ENCODE results near the gene SSUH2.
"Not testable (repeated sequence)": the region's sequence is repeated elsewhere in the genome, so short reads cannot be mapped to it uniquely, and the experiment has no call there.

SSUH2 gene, protein sequence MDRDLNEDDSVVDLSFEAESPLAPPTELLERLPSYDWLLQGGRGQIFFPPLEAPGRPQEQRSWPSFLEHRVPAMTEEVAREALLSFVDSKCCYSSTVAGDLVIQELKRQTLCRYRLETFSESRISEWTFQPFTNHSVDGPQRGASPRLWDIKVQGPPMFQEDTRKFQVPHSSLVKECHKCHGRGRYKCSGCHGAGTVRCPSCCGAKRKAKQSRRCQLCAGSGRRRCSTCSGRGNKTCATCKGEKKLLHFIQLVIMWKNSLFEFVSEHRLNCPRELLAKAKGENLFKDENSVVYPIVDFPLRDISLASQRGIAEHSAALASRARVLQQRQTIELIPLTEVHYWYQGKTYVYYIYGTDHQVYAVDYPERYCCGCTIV

DNA sequence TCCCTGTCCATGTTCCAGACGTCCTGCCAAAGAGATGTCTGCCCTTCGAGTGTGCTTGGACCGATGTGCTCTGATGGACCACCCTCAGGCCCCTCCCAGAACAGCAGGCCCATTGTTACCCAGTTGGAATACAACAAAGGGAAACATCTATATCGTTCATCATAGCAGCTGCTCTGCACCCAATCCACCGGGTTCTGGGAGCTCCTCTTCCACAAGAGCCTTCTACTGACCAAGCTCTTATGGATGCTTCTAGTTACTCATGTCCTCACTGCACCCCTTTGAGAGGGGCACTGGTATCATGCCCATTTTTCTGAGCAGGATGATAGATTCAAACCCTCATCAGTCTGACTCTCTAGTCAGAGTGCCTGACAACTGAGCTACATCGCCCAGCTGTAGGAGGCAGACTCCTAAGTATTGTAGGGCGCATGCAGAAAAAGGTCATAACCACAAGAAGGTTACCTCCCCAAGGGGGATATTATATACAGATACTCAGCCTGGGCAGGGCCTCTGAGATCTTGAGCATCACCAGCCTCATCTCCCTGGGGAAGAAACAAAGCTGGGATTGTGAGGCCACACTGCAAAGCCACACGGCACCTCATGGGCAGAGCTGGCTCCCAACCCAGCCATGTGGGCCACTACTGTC is at the start of gene SSUH2:
Gene SSUH2, minus strand, starts transcription at position 51 of the 643 bp plus-strand sequence. Its CDS starts 40 bp downstream, at position 11.
- no peak for DNase-seq

DNA sequence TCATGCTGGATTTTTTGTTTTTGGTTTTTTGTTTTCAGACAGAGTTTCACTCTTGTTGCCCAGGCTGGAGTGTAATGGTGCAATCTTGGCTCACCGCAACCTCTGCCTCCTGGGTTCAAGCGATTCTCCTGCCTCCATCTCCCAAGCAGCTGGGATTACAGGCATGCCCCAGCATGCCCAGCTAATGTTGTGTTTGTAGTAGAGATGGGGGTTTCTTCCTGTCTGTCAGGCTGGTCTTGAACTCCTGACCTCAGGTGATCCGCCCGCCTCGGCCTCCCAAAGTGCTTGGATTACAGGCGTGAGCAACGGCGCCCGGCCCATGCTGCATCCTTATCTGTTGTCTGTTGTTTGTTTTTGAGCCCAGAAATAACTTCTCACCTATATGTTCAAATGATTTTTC is 46.7 kb upstream of the SSUH2 start:
- not testable (repeated sequence) for DNase-seq

DNA sequence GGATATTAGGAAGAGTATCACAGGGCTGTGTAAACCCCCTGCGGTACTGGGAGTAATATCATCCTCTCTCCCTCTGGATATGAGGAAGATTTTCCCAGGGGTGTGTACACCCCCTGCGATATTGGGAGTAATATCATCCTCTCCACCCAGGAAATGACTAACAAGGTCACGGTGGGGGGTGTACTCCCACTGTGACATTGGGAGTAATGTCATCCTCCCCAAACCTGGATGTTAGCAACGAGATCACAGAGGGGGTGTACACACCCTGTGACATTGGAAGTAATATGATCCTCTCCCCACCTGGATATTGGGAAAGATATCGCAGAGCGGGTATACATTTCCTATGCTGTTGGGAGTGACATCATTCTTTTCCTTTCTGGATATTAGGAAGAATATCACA is 40.4 kb upstream of the SSUH2 start:
- DNase-seq = not testable (repeated sequence)

DNA sequence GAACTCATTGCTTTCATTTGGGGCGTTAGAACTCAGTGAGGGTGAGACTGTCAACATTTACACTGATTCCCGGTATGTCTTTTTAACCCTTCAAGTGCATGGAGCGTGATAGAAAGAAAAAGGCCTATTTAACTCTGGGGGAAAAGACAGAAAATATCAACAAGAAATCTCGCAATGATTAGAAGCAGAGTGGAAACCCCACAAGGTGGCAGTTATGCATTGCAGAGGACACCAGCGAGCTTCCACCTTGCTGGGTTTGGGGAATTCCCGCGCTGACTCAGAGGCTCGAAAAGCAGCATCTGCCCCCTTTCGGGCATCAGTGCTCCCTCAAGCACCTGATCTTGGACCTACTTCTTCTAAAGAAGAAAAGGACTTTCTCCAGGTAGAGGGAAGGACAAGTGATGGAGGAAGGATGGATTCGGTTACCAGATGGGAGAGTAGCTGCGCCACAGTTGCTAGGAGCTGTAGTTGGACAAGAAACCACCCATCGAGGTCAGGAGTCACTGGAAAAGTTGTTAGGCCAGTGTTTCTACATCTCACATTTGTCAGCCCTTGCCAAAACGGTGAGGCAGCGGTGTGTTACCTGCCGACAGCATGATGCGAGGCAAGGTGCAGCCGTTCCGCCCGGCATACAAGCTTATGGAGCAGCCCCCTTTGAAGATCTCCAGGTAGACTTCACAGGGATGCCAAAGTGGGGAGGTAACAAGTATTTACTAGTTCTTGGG is 38.4 kb upstream of the SSUH2 start:
- DNase-seq = not testable (repeated sequence)

DNA sequence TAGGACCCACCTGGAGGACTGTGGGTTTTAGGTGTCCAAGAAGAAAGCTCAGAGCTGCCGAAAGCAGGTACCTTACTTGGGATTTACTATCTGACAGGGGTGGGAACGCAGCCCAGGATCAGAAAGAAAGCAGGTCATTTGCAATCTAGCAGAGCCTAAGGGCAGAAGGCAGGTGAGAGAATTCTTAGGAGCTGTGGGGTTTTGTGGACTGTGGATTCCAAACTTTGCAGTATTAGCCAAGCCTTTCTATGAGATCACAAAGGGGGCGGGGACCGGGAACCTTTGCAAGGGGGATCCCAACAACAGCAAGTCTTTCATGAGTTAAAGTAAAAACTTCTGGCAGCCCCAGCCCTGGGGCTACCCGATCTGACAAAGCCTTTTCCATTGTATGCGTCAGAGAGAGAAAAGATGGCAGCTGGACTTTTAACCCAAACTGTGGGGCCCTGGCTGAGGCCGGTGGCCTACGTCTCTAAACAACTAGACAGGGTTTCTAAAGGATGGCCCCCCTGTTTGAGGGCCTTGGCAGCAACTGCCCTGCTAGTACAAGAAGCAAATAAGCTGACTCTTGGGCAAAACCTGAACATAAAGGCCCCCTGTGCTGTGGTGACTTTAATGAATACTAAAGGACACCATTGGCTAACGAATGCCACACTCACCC is 37.4 kb upstream of the SSUH2 start:
- not testable (repeated sequence) for DNase-seq

DNA sequence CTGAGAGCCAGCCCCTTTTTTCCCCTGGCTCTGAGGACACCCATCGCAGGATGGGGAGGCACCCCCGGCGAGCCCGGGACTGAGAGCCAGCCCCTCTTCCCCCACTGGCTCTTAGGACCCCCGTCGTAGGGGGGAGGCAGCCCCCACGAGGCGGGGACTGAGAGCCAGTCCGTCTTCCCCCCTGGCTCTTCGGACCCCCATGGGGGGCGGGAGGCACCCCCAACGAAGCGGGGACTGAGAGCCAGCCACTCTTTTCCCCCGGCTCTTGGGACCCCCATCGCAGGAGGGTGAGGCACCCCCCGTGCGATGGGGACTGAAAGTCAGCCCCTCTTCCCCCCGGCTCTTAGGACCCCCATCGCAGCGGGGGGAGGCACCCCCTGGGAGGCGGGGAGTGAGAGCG is 36.8 kb upstream of the SSUH2 start:
- no peak for DNase-seq

DNA sequence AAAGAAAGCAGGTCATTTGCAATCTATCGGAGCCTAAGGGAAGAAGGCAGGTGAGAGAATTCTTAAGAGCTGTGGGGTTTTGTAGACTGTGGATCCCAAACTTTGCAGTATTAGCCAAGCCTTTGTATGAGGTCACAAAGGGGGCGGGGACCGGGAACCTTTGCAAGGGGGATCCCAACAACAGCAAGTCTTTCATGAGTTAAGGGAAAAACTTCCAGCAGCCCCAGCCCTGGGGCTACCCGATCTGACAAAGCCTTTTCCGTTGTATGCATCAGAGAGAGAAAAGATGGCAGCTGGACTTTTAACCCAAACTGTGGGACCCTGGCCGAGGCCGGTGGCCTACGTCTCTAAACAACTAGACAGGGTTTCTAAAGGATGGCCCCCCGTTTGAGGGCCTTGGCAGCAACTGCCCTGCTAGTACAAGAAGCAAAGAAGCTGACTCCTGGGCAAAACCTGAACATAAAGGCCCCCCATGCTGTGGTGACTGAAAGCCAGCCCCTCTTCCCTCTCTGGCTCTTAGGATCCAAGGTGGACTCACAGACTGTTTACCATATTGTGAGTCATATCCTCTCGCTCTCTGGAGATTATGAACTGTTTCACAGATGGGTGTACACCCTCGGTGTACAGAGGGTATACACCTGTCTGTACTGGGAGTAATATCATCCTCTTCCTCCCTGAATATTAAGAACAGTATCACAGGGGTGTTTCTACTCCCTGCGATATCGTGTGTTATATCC is 35.4 kb upstream of the SSUH2 start:
- DNase-seq = not testable (repeated sequence)

DNA sequence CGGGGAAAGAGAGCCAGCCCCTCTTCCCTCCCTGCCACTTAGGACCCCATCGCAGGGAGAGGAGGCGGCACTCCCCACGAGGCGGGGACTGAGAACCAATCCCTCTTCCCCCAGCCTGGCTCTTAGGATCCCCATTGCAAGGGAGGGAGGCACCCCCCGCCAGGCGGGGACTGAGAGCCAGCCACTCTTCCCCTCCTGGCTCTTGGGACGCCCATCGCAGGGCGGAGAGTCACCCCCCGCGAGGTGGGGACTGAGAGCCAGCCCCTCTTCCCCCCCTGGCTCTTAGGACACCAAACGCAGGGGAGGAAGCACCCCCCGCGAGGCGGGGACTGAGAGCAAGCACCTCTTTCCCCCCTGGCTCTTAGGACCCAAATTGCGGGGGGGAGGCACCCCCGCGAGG is 34.2 kb upstream of the SSUH2 start:
- DNase-seq = no peak

DNA sequence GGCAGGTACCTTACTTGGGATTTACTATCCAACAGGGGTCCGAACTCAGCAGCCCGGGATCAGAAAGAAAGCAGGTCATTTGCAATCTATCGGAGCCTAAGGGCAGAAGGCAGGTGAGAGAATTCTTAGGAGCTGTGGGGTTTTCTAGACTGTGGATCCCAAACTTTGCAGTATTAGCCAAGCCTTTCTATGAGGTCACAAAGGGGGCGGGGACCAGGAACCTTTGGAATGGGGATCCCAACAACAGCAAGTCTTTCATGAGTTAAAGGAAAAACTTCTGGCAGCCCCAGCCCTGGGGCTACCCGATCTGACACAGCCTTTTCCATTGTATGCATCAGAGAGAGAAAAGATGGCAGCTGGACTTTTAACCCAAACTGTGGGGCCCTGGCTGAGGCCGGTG is 32.7 kb upstream of the SSUH2 start:
- DNase-seq = not testable (repeated sequence)

DNA sequence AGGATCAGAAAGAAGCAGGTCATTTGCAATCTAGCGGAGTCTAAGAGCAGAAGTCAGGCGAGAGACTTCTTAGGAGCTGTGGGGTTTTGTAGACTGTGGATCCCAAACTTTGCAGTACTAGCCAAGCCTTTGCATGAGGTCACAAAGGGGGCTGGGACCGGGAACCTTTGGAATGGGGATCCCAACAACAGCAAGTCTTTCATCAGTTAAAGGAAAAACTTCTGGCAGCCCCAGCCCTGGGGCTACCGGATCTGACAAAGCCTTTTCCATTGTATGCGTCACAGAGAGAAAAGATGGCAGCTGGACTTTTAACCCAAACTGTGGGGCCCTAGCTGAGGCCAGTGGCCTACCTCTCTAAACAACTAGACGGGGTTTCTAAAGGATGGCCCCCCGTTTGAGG is 31.0 kb upstream of the SSUH2 start:
- DNase-seq = not testable (repeated sequence)

DNA sequence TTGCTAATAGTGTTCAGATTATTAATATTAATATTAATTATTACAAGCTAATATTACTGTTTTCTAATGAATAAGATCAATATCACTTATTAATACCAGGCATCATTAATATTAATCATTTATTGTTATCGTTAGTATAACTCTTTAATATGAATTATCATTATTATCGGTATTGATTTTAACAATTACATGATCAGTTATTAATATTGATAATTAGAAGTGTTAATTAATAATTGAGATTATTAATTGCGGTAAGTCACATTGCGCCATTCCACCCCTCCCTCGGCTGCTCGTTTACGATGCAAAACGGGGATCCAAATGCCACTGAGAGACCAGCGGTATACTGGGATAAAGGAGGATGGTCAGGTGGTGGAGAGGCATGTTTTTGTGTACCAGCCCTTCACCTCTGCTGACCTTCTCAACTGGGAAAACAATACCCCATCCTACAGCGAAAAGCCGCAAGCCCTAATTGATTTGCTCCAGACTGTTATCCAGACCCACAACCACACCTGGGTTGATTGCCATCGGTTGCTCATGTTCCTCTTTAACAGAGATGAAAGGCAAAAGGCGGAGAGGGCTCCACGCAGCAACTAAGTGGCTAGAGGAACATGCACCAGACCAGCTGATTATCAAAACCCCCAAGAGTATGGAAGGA is 28.6 kb upstream of the SSUH2 start:
- DNase-seq = no peak

DNA sequence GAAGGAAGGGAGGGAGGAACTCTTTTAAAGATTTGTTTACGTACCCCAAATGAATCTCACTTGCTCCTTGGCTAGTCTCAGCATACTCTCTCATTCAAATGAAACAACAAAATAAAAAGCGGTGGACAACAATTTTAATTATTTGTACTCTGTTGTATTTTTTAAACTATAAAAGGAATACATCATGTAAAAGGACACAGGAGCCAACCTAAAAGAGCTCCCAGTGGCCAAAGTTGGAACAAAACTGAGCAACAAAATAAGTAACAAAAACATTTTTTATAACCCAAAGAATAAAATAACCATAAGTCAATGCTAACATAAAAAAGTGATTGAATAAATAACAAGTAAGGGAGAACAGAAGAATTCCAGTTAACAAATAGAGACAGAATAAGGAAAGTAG is 24.4 kb upstream of the SSUH2 start:
- no peak for DNase-seq

DNA sequence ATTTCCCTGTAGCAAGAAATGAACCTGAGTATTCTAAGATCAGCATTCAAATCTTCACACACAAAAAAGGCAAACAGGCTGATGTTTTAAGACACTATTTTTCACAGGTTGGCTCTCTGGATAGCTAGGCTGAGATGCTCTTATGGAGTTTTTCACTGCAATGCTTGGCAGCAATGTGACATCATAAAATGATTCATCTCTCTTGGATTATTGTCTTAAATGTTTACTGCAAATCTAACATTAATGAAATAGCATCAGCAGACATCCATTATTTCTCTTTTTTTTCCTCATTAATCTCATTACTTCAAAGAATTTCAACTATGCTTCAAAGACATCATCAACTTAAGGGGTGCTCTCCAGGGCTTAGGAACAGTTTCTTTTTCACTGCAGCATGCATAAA is 23.6 kb upstream of the SSUH2 start:
- no peak for DNase-seq

DNA sequence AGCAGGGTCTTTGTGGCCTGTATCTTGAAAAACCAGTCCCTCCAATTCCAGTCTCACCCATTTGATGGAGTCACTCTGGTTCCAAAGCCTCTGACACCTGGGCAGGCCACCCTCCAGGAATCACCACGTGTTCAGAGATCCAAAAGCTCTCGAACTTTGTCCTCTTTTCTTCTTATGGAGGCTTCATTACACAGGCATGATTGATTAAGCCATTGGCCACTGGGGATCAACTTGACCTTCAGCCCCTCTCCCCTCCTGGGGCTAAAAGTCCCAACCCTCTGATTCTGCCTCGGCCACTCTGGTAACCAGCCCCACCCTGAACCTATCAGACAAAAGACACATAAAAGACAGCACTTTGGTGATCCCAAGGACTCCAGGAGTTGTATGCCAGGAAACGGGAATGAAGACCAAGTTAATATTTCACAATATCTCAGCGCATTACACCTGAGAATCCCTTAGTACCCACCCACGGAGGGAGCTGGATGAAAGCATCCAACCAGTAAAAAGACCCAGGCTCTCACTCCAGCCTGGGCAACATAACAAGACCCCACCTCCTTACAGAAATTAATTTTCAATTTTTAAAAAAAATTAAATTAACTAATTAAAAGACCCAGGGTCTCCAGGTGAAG is 23.0 kb upstream of the SSUH2 start:
- DNase-seq = no peak

DNA sequence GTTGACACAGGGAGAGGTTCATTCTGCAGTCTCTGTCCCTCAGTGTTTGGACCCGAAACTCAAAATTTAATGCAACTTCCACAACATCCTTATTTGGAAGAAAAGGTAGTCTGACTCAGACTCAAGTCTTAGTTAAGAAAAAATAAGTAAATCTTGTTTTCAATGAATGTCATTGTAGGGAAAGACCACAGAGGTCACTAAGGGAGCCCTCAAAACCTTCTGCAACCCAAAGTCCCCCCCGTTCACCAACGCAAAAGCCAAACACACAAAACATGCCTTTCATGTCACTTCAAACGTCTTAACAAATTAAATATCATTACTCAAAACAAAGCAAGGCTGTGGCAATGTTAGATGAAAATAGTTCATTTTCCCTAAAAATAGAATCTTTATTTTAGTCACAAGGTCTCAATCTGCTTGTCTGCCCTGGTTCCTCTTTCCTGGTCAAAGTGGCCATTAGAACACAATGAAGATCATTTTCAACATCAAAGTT is 20.9 kb upstream of the SSUH2 start:
- DNase-seq = no peak

DNA sequence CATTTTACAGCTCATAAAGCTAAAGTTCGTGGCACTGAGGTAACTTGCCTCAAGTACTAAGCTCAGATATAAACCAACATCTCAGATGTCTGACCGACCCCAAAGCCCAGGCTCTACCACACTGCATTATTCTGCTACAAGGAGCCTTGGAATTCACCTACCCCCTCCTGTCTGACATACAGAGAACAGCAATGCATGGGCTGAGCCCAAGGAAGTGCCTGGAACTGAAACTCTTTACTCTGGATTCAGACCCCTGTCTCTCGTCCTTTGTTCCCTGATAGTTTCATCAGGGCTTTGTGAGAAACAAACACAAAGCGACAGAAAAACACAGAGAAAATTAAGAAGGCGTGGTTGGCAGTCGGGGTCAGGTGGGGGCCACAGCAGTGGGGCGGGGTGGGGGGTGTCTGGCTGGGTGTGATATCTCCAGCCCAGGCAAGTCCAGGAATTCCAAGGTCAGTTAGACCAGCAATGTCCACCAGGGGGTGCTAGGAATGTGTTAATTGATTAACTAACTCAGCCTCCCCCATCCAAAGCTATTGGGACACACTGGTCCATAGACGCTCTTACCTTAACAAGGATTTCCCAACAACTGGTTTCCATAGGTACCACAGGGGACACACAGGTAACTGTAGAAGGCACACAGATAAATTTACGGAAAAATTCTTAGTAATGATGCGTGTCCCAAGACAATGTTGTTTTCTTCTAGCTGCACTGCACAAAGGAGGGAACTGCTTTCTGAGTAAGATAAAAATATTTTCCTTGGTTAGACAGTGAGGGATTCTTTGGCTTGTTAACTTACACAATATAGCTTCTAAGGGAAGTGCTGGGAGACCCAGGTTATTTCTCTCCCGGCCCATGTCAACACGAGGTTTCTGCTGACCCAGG is 18.8 kb upstream of the SSUH2 start:
- no peak for DNase-seq

DNA sequence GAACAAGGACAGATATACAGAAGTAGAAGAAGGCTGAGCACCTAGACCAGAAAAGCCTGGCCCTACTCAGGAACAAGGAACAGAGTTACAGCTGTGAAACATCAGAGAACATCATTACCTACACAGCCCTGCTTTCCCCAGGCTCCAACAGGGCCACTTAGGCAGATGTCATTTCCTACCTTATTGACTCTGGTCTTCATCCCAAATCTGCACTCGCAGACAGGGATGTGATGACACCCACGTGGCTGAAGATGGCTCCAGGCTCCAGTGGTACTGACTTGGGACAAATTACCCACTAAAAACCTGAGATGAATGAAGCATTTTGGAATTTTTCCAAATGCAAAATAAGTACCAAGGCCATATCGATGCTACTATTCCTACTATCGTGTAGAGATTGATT is 18.0 kb upstream of the SSUH2 start:
- no peak for DNase-seq

DNA sequence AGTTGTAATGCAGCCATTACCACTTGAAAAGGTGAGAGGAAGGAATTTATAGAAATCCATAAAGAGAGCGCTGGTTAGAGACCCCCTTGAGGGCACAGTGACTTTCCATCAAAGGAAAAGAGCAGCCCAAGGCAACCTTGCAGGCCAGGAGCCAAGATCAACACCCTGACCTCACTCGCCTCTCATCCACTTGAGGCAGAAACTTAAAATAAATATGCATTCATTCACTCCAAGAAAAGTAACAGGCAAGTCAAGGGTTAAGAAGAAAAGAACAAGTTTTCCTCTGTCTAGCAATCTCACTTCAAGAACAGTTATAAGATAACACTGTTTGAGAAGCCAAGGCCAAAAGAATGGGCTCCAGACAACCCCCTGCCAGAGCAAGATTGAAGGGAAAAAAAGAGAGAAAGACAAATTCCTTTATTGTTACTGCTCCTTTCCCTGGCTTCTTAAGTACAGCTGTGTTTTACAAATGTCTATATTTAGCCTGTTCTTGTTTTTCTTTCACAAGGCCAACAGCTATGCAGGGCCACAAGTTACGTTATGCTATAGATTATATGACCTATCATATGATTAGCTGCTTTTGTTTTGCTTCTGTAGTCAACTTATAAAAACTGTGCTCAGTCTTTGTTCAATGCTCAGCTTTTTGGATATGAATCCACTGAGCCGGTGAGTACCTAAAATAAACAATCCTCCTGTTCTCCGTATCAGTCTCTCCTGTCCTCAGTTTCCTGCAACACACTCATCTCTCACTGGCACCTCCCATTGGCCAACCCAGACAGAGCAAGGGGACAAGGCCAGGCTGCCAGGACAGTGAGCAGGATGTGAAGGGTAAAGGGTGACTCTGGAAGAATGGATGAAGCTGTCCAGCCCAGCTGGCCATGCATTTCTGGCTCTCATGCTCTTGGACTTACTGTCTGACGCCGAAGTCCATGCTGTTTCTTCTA is 15.8 kb upstream of the SSUH2 start:
- DNase-seq = no peak

DNA sequence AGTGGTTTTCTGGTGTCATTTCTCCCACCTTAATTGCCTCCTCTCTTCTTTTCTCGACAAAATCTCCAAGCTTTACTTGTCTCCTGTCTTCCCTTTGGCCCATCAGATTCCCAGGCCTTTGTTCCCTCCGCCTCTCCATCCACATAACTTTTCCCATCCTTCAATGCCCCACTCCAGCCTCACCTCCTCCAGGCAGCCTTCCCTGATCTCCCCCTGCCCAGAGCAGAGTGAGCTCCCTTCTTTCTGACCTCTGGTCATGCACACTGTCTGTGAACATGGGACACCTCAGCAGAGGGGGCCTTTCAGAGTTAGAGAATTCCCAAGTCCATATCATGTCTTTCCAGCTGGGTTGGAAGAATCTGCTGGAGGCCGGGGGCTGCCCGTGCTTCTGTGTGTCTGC is 14.6 kb upstream of the SSUH2 start:
- DNase-seq = no peak

All from retina (tissue), 1 donor.